Transverse colon (tissue), 4 donors: ENCODE measurements around the gene GNPDA1. TPM values are rescaled to one million over a fixed set of nuclear protein-coding genes. Genes with fewer than 3 reads are reported as not detected.
"Not testable (repeated sequence)": the region's sequence is repeated elsewhere in the genome, so short reads cannot be mapped to it uniquely, and the experiment has no call there.

ENCODE experiments used
- DNase-seq: peaks from one replicate; pipeline ENCODE4 v3.0.0-alpha.2; 2019
- H3K27ac ChIP-seq, 4 donors: fragments of 200-600 bp; sonication (generic); 2 replicates each; pipeline ENCODE4 v1.5.1; 2016 to 2018; ENCODE audit warnings: inconsistent platforms in 4 of 4
- H3K27me3 ChIP-seq: fragments of 200-600 bp; sonication (generic); 2 replicates; pipeline ENCODE4 v1.5.1; 2017; ENCODE audit warnings: inconsistent platforms
- H3K36me3 ChIP-seq, 4 donors: fragments of 200-600 bp; sonication (generic); 2 replicates each; pipeline ENCODE4 v1.5.1; 2017 to 2019; ENCODE audit warnings: inconsistent platforms in 4 of 4
- H3K4me1 ChIP-seq, 4 donors: fragments of 200-600 bp; sonication (generic); 2 replicates each; pipeline ENCODE4 v1.5.1; 2017 to 2020; ENCODE audit warnings: inconsistent platforms in 4 of 4
- H3K4me3 ChIP-seq, 4 donors: fragments of 200-600 bp; sonication (generic); 1 replicate in 1 of 4; 2 replicates in 3 of 4; pipeline versions ENCODE4 v1.5.1 to v1.6.1; 2017 to 2019; ENCODE audit warnings: inconsistent platforms in 4 of 4
- H3K9me3 ChIP-seq, 2 donors: fragments of 200-600 bp; sonication (generic); 2 replicates each; pipeline ENCODE4 v1.5.1; 2017 to 2019; ENCODE audit warnings: inconsistent platforms in 2 of 2
- CTCF ChIP-seq, 5 experiments: fragments of 200-600 bp in 3 of 5; fragments of 450-650 bp in 2 of 5; sonication (generic) in 3 of 5; IDR thresholded peaks; 1 replicate in 2 of 5; 2 replicates in 3 of 5; pipeline ENCODE4 v1.5.1; 2016 to 2017; ENCODE audit warnings: antibody characterized with exemption in 5 of 5, inconsistent platforms in 3 of 5, mild to moderate bottlenecking in 2 of 5, moderate library complexity in 1 of 5
- EP300 ChIP-seq: sonication (generic); formaldehyde crosslinking; IDR thresholded peaks from one replicate; pipeline ENCODE4 v1.6.1; 2017; ENCODE audit warnings: antibody characterized with exemption, low read depth
- POLR2A ChIP-seq: fragments of 450-650 bp; IDR thresholded peaks from one replicate; pipeline ENCODE4 v1.6.1; 2016; ENCODE audit warnings: antibody characterized with exemption, mild to moderate bottlenecking, moderate library complexity
- POLR2AphosphoS5 ChIP-seq, 3 donors: sonication (generic); formaldehyde crosslinking; IDR thresholded peaks; one replicate each; pipeline ENCODE4 v1.6.1; 2016; ENCODE audit warnings: antibody characterized with exemption in 3 of 3
- WGBS, 2 donors: methylation state at CpG; one replicate each; pipeline ENCODE4 v1.1.5; 2018; ENCODE audit warnings: low coverage in 1 of 2; 5-methylcytosine and 5-hydroxymethylcytosine counted together
- in situ Hi-C, 4 donors: fragments of 200-750 bp; cut with MboI; loops; one replicate each; pipeline versions ENCODE4 v1.15.0 to v1.15.1; 2017; ENCODE audit warnings: low sequenced_read_pairs in 3 of 4, low pct_ligation_motif_present in 1 of 4, low pct_unique_long_range_greater_than_20kb in 1 of 4
- intact Hi-C: fragments of 100-400 bp; cut with DNase I; formaldehyde crosslinking; loops from one replicate; pipeline ENCODE4 v1.15.1; 2023; ENCODE audit warnings: low total_unique reads
- total RNA-seq, 4 donors: library from RNA; depleted of rRNA; stranded (reverse); fragments of >200 nt; gene quantifications; one replicate each; pipeline ENCODE4 v1.1.0, GENCODE V29; 2016

The GNPDA1 gene
- total RNA-seq, 4 donors from 2014 or later: 1.6 to 24.8 (median 8.9) TPM

GRCh38 chr5:142056816-142057696, 44.2 kb upstream of the GNPDA1 start:
- Histone ChIP-seq H3K4me1 (peaks cover 0 to 4% (median 0%) of the 10 kb centered on the region in 4 donors), H3K27me3 (no peaks in the 10 kb centered on the region), H3K27ac (no peak overlapping the region), H3K4me3 (no peak overlapping the region), H3K9me3 (no peaks in the 10 kb centered on the region), H3K36me3 (no peaks in the 10 kb centered on the region)
- WGBS, 2 donors: 34 to 56% methylated on average over 5 of the region's 5 CpGs
- TF ChIP-seq POLR2AphosphoS5 (IDR thresholded peaks at IDR 0.05) (no peak), CTCF (IDR thresholded peaks at IDR 0.05) (no peak), EP300 (no peak), POLR2A (no peak)
- in situ Hi-C loops (no loop called here), intact Hi-C loops (loop anchor here (5.0 kb wide), 1 partner anchor 80 kb away; no protein-coding TSS in a partner anchor)
- DNase-seq: no peak

- WGBS, 2 donors: 100% methylated on average over 1 of the region's 1 CpG
- intact Hi-C loops: loop anchor here (5.0 kb wide), 1 partner anchor 78 kb away; no protein-coding TSS in a partner anchor
- Histone ChIP-seq H3K9me3 (no peaks in the 10 kb centered on the region), H3K36me3 (no peaks in the 10 kb centered on the region), H3K4me3 (no peak overlapping the region), H3K27ac (no peak overlapping the region), H3K4me1 (peaks cover 0 to 4% (median 0%) of the 10 kb centered on the region in 4 donors), H3K27me3 (no peaks in the 10 kb centered on the region)
- DNase-seq: no peak
- in situ Hi-C loops: no loop called here
- TF ChIP-seq POLR2A (no peak), POLR2AphosphoS5 (IDR thresholded peaks at IDR 0.05) (no peak), CTCF (IDR thresholded peaks at IDR 0.05) (no peak), EP300 (no peak)
These were observed 42.5 kb upstream of the GNPDA1 start for GRCh38 chr5:142055301-142055700.

GRCh38 chr5:142053426-142054151, 40.8 kb upstream of the GNPDA1 start:
- Histone ChIP-seq H3K27me3 (no peaks in the 10 kb centered on the region), H3K4me3 (no peak overlapping the region), H3K4me1 (peaks cover 0 to 4% (median 0%) of the 10 kb centered on the region in 4 donors), H3K36me3 (no peaks in the 10 kb centered on the region), H3K9me3 (no peaks in the 10 kb centered on the region), H3K27ac (peak overlapping the region in 3 of 4 donors; percentile 19 to 49 (median 21))
- no peak for DNase-seq
- no peak for TF ChIP-seq POLR2A
- TF ChIP-seq EP300: no peak
- TF ChIP-seq CTCF (IDR thresholded peaks at IDR 0.05): no peak
- TF ChIP-seq POLR2AphosphoS5 (IDR thresholded peaks at IDR 0.05): no peak
- in situ Hi-C loops (no loop called here), intact Hi-C loops (no loop called here)
- 60 to 63% methylated on average over 3 to 4 of the region's 4 CpGs for WGBS, 2 donors

- H3K27me3 ChIP-seq, intact Hi-C loops, H3K27ac ChIP-seq, H3K36me3 ChIP-seq, in situ Hi-C loops, H3K4me1 ChIP-seq, H3K9me3 ChIP-seq, H3K4me3 ChIP-seq, DNase-seq: not testable (repeated sequence)
- WGBS, 2 donors: 76 to 97% methylated on average over 4 of the region's 4 CpGs
These were observed 39.2 kb upstream of the GNPDA1 start for GRCh38 chr5:142052026-142052425.
